Body of pancreas (tissue), 4 donors: ENCODE data around the gene RFX4.

Source experiments
- POLR2A ChIP-seq, 3 donors: fragments of 450-650 bp; IDR thresholded peaks; one replicate each; pipeline ENCODE4 v1.6.1; 2016; ENCODE audit warnings: antibody characterized with exemption in 3 of 3, mild to moderate bottlenecking in 2 of 3
- TF ChIP-seq, protein P1 (sequence below), 7 experiments: fragments of 450-650 bp in 4 of 7; fragments of 200-600 bp in 3 of 7; sonication (generic) in 3 of 7; IDR thresholded peaks; one replicate each; pipeline ENCODE4 v1.5.1; 2016 to 2019; ENCODE audit warnings: antibody characterized with exemption in 7 of 7

DNA sequence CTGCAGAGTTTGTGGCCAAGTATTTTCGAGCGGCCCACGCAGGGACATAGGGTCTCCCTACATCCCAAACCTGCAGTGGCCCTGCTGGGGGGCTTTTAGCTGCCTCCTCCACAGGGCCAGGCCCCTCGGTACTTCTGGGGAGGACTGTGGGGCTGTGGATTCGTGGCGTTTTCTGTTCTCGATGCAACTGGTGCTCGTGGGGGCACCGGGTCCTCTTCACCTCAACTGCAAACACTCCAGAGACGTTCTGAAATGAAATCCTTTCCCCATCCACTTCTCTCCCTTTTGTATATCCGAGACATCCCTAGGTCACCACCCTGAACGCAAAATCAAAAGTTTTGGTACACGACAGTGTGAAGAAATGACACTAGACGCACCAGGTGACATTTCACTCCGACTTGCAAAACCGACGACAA is 2.3 kb downstream of the RFX4 start:
- TF ChIP-seq, protein P1, sequence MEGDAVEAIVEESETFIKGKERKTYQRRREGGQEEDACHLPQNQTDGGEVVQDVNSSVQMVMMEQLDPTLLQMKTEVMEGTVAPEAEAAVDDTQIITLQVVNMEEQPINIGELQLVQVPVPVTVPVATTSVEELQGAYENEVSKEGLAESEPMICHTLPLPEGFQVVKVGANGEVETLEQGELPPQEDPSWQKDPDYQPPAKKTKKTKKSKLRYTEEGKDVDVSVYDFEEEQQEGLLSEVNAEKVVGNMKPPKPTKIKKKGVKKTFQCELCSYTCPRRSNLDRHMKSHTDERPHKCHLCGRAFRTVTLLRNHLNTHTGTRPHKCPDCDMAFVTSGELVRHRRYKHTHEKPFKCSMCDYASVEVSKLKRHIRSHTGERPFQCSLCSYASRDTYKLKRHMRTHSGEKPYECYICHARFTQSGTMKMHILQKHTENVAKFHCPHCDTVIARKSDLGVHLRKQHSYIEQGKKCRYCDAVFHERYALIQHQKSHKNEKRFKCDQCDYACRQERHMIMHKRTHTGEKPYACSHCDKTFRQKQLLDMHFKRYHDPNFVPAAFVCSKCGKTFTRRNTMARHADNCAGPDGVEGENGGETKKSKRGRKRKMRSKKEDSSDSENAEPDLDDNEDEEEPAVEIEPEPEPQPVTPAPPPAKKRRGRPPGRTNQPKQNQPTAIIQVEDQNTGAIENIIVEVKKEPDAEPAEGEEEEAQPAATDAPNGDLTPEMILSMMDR (IDR thresholded peaks at IDR 0.05), result no peak
- no peak for TF ChIP-seq POLR2A (IDR thresholded peaks at IDR 0.05)
